Stimulated activated CD4-positive, alpha-beta T cell treated with anti-CD3 and anti-CD28 coated beads, Interleukin-2, amount 100 ng/mL, for 4 hours (primary cell): ENCODE data around the gene UBAC2.

ENCODE experiments used
- DNase-seq: peaks from one replicate; pipeline ENCODE4 v3.0.0-alpha.2; 2020; ENCODE audit warnings: low read depth

The UBAC2 gene

GRCh38 chr13:99296398-99296797 lies 95.7 kb downstream of the UBAC2 start:
- no peak for DNase-seq

DNA sequence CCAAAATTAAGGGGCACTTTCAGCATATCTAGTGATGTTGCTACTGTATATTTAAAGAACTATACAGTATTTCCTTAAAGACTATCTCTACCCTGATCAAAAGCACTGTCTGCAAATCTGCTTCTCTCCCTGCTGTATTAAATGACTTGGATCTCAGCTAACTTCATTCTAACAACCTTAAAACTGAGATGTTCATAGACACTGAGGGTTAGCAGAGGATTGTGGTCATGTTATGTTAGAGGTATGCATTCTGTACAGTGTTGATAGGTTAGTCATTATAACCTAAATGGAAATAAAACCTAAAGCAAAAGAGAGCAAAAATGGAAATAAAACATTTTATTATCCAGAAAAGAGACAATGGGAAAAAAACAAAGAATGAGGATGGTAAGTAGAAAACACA lies 96.7 kb downstream of the UBAC2 start:
- no peak for DNase-seq

GRCh38 chr13:99298056-99298455 lies 97.4 kb downstream of the UBAC2 start:
- DNase-seq = no peak

GRCh38 chr13:99299256-99299919 lies 98.7 kb downstream of the UBAC2 start:
- DNase-seq = no peak

- no peak for DNase-seq
Measured at GRCh38 chr13:99299920-99300341, 99.3 kb downstream of the UBAC2 start.

GRCh38 chr13:99301056-99301838 lies 100.6 kb downstream of the UBAC2 start:
- no peak for DNase-seq

DNA sequence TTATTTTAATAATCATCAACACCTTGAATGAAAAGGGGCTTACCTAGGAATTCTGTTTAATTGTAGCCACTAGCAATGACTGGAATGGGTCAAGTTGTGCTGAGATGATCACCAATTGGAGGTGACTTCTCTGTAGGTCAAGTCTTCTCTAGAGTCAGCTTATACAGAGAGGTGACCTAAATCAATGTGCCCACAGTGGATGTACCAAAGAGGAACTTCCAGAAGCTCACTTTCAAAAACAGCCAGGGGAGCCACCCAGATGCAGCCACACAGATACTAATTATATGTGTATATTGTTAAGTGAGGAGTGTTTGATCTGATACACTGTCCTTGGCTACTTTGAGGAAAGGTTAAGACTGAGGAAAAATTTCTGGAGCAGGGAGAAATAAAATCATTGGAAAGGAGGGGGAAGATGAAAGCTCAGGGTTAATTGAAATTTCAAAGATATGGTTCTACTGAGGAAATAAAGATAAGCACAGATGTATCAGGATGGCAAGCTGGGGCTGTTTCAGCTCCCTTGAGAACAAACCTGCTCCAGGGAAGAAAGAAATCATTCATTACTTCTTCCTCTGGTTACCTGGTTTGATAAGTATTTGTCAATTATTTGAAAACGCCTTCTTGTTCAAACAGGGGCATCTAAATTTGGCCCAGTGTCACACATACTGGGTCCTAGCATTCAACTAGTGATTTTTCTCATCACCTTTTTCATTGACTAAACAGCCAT lies 101.4 kb downstream of the UBAC2 start:
- no peak for DNase-seq

GRCh38 chr13:99302637-99303505 lies 102.2 kb downstream of the UBAC2 start:
- no peak for DNase-seq

DNA sequence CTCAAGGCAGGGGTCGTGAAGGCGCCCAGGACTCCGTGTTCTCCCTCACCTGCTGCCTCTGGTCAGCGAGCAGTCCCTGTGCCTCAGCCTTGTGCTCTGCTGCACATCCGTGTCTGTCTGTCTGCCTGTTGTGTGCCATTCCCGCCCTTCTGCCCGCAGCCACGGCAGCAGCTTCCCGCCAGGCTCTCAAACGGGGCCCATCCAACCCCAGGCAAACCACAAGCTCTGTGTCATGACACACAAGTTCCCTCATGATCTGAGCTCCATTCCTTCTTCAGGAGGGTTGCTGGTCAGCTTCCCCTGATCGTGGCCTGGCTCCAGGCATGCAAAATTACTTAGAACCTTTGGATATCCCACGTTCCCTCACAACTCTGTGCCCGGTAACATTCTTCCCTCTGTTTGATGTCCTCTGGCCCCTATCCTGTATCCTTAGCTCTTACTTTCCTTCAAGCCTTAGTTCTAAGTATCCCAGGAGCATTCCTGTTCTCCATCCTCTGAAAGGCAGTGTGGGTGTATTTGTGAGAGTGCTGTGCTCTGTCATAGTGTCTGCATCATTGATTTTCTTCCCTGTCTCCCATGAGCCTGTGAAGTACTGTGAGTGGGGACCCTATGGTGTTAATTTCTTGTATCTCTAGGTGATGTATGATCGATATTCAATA lies 103.3 kb downstream of the UBAC2 start:
- DNase-seq = no peak

DNA sequence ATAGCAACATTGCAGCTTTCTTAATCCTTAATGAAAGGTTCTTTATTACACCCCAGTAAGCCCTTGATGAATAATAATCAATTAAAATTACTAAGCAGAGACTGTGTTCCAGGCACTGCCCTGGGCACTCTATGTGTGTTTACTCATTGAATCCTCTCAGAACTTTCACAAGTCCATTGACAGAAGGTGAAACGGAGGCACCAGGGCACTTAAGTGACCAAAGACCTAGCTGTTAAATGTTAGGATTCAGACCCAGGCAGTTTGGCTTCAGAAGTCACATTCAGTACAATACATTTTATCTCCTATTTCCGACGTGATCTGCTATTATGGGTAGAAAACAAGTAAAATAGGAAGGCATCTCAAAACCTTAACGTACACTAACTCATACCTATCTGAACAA lies 103.9 kb downstream of the UBAC2 start:
- DNase-seq = no peak

- no peak for DNase-seq
Measured at GRCh38 chr13:99305158-99305557, 104.5 kb downstream of the UBAC2 start.

GRCh38 chr13:99305566-99305965 lies 104.9 kb downstream of the UBAC2 start:
- DNase-seq = no peak

DNA sequence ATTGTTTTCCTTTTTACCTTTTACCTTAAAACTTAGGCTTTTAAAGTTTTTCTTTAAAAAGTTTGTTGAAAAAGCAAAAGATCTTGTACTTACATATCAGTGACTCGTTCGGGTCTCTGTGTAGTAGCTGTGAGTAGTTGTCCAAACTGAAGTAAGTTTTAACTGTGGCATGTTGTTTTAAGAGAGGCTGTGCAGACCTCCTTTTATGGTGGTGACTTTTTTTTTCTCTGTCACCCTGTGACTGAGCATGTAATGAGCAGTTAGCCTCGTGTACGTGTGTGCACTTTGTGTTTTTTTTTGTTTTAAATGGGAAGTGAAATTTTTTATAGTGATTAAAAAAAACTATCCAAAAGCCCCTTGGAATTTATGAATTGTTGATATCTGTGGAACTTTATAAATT lies 106.6 kb downstream of the UBAC2 start, which contains the start of gene GPR183:
Gene GPR183, minus strand, starts transcription at position 153 of the 400 bp plus-strand sequence. CDS start 11,254 bp downstream, outside the sequence.
- no peak for DNase-seq

DNA sequence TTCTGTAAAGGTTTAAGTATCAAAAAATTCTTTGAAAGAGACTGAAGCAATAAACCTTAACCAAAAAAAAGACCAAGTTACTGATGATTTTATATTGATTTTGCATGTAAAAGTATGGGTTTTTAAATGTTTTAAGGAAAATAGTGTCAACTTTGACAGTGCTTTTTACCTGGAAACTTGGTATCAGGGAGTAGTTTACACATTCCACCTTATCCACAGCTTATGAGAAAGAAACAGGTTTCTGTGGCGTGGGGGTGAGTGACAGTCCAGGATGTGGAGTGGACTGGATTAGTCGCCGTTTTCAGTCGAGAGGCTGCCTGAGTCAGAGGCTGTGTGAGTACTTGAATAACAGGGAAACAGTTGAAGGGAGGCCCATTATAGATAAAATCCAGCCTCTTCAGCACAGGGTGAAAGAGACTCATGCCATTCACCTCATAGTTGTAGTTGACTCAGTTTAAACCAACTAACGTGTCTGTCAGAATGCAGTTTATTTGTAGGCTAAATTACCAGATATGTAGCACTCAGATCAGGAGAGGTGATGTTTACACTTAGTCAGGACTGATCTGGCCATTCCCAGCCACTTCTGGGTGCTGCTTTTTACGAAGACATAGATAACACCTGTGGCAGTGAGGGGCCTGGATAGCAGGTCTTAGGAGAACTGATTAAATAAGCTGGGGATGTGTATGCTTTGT lies 107.1 kb downstream of the UBAC2 start:
- peak; percentile 56 for DNase-seq

- DNase-seq = no peak
Measured at GRCh38 chr13:99308471-99309087, 107.9 kb downstream of the UBAC2 start.

- no peak for DNase-seq
Measured at GRCh38 chr13:99310382-99311031, 109.9 kb downstream of the UBAC2 start.

DNA sequence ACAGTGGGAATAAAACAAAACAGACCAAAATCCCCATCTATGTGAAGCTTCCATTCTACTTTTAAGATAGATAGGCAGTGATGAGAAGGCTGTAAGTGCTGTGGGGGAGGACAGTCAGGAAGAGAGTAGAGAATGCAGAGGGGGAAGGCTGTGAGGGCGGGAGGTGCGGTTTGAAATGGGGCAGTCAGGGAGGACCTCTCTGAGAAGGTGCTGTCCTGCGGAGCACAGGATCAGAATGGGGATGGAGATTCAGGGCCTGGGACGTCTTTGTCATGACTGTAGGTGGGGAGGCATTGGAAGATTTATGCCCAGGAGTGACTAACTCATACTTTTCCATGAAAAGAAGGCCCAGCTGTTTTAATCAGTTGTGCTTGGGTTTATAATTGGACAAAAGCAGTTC lies 110.5 kb downstream of the UBAC2 start:
- no peak for DNase-seq

- no peak for DNase-seq
Measured at GRCh38 chr13:99311748-99312492, 111.3 kb downstream of the UBAC2 start.

DNA sequence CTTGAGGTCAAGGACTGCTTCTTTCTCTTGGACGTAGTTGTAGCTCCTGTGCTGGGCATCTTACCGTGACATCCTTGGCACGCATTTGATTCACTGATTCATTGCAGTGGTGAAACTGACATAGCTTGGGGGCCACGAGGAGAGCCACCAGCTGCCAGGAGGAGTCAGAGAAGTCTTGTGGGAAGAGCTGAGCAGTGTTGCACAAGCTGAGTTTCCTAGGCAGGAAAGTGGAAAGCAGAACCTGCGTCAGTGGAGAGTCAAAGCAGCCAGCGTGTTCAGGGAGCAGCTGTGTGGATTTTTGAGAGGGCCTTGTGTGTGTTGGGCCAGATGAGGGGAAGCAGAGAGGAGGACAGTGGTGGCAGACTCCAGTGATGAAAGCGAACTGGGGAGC lies 111.8 kb downstream of the UBAC2 start:
- DNase-seq = no peak
